OCI-LY3 (cell line): ENCODE data around the gene USP34.

Source experiments
- H2AFZ ChIP-seq: fragments of 200-600, 300-600 bp; shearing (Covaris generic); 2 replicates; pipeline ENCODE4 v1.6.0; 2014; ENCODE audit warnings: antibody characterized with exemption, low read depth, low read length
- H3K27ac ChIP-seq: fragments of 200-600, 300-600 bp; sonication (generic); 2 replicates; pipeline ENCODE4 v1.5.1; 2014; ENCODE audit warnings: mild to moderate bottlenecking, low read length, moderate library complexity, mixed read lengths
- H3K27me3 ChIP-seq: fragments of 200-600, 300-600 bp; sonication (generic); 2 replicates; pipeline ENCODE4 v1.6.1; 2014; ENCODE audit warnings: low read depth, low read length, mixed read lengths
- H3K36me3 ChIP-seq: fragments of 200-600, 300-600 bp; sonication (generic); replicated peaks from 2 replicates; pipeline ENCODE3; 2014; ENCODE audit warnings: low read depth, low read length, mixed read lengths
- H3K4me1 ChIP-seq: fragments of 300-600, 200-600 bp; sonication (generic); 2 replicates; pipeline ENCODE4 v1.6.1; 2014; ENCODE audit warnings: low read length, mixed read lengths
- H3K4me2 ChIP-seq: fragments of 200-600, 300-600 bp; sonication (generic); 2 replicates; pipeline ENCODE4 v1.6.1; 2014; ENCODE audit warnings: low read length, mixed read lengths
- H3K4me3 ChIP-seq: fragments of 300-600, 200-600 bp; sonication (generic); 2 replicates; pipeline ENCODE4 v1.5.1; 2014; ENCODE audit warnings: antibody characterized with exemption, mild to moderate bottlenecking, low read length, moderate library complexity
- H3K79me2 ChIP-seq: fragments of 300-600, 200-600 bp; shearing (Covaris generic); 2 replicates; pipeline ENCODE4 v1.6.1; 2014; ENCODE audit warnings: mild to moderate bottlenecking, low read length, mixed read lengths
- H3K9ac ChIP-seq: fragments of 300-600, 200-600 bp; shearing (Covaris generic); 2 replicates; pipeline ENCODE4 v1.6.0; 2014; ENCODE audit warnings: mild to moderate bottlenecking, low read length, moderate library complexity
- H3K9me3 ChIP-seq: fragments of 200-600, 300-600 bp; shearing (Covaris generic); 2 replicates; pipeline ENCODE4 v1.6.1; 2014; ENCODE audit warnings: low read length, mixed read lengths; ENCODE audit not compliant: insufficient read depth
- H4K20me1 ChIP-seq: fragments of 200-600, 300-600 bp; sonication (generic); 2 replicates; pipeline ENCODE4 v1.6.1; 2016; ENCODE audit warnings: low read length, mixed read lengths; ENCODE audit not compliant: insufficient read depth
- CTCF ChIP-seq: fragments of 200-600, 300-600 bp; sonication (generic); IDR thresholded peaks from 2 replicates; pipeline ENCODE4 v1.5.1; 2014; ENCODE audit warnings: antibody characterized with exemption, low read length, low read depth
- EZH2phosphoT487 ChIP-seq: fragments of 200-600 bp; shearing (Covaris generic); IDR thresholded peaks from 2 replicates; pipeline ENCODE4 v1.6.1; 2018; ENCODE audit warnings: antibody characterized with exemption, mixed run types, low read depth

USP34 gene

GRCh38 chr2:61244694-61245093 is 226.2 kb downstream of the USP34 start:
- Histone ChIP-seq H3K9ac (no peak overlapping the region), H2AFZ (no peak overlapping the region), H3K9me3 (no peaks in the 10 kb centered on the region), H3K4me3 (no peak overlapping the region), H3K4me1 (no peaks in the 10 kb centered on the region; the same call in 1 of the 2 replicates), H3K36me3 (peaks cover 25% of the 10 kb centered on the region), H3K27me3 (no peaks in the 10 kb centered on the region), H4K20me1 (no peaks in the 10 kb centered on the region), H3K27ac (no peak overlapping the region), H3K4me2 (no peak overlapping the region), H3K79me2 (no peaks in the 10 kb centered on the region)
- TF ChIP-seq CTCF (no peak), EZH2phosphoT487 (no peak)

- no peaks in the 10 kb centered on the region for H3K27me3 ChIP-seq
- no peak overlapping the region for H3K27ac ChIP-seq
- H3K9me3 ChIP-seq, result no peaks in the 10 kb centered on the region
Measured at GRCh38 chr2:61241266-61241665, 229.6 kb downstream of the USP34 start.

GRCh38 chr2:61238219-61239012 is 232.5 kb downstream of the USP34 start:
- H2AFZ ChIP-seq, result no peak overlapping the region
- H3K9me3 ChIP-seq, result no peaks in the 10 kb centered on the region
- peaks cover 4% of the 10 kb centered on the region; the same call in 1 of the 2 replicates for H3K4me1 ChIP-seq
- H3K79me2 ChIP-seq, result no peaks in the 10 kb centered on the region
- no peak overlapping the region for H3K4me2 ChIP-seq
- TF ChIP-seq CTCF (no peak), EZH2phosphoT487 (no peak)
- peaks cover 9% of the 10 kb centered on the region for H3K36me3 ChIP-seq
- no peak overlapping the region for H3K27ac ChIP-seq
- no peaks in the 10 kb centered on the region for H4K20me1 ChIP-seq
- H3K9ac ChIP-seq, result no peak overlapping the region
- H3K4me3 ChIP-seq, result no peak overlapping the region
- no peaks in the 10 kb centered on the region for H3K27me3 ChIP-seq

More at GRCh38 chr2:61241266-61241665, 229.6 kb downstream of the USP34 start:
- H3K36me3 ChIP-seq, result peaks cover 16% of the 10 kb centered on the region
- no peaks in the 10 kb centered on the region for H4K20me1 ChIP-seq
- no peak overlapping the region for H3K4me2 ChIP-seq
- H3K79me2 ChIP-seq, result no peaks in the 10 kb centered on the region
- TF ChIP-seq CTCF (no peak), EZH2phosphoT487 (no peak)
- no peak overlapping the region for H3K9ac ChIP-seq
- H3K4me3 ChIP-seq, result no peak overlapping the region
- H2AFZ ChIP-seq, result no peak overlapping the region
- peaks cover 4% of the 10 kb centered on the region for H3K4me1 ChIP-seq

- no peaks in the 10 kb centered on the region for H3K79me2 ChIP-seq
- H3K27me3 ChIP-seq, result no peaks in the 10 kb centered on the region
- peaks cover 5% of the 10 kb centered on the region for H3K36me3 ChIP-seq
- no peak overlapping the region for H3K27ac ChIP-seq
- H3K4me1 ChIP-seq, result peaks cover 4% of the 10 kb centered on the region; the same call in 1 of the 2 replicates
- no peak overlapping the region for H3K4me3 ChIP-seq
- no peaks in the 10 kb centered on the region for H3K9me3 ChIP-seq
- no peak for TF ChIP-seq EZH2phosphoT487
- TF ChIP-seq CTCF, result no peak
- no peak overlapping the region for H3K4me2 ChIP-seq
- no peak overlapping the region for H3K9ac ChIP-seq
- no peaks in the 10 kb centered on the region for H4K20me1 ChIP-seq
- H2AFZ ChIP-seq, result no peak overlapping the region
Measured at GRCh38 chr2:61235716-61236115, 235.2 kb downstream of the USP34 start.
